Measurements from ENCODE around the gene TMEM59. TPM values are rescaled to one million over a fixed set of nuclear protein-coding genes. Genes with fewer than 3 reads are reported as not detected.
"Not testable (repeated sequence)": the region's sequence is repeated elsewhere in the genome, so short reads cannot be mapped to it uniquely, and the experiment has no call there.

The TMEM59 gene
- polyA plus RNA-seq, 1 donor (not counting 4 experiments of a cell fraction or from before 2014, with no cell fraction given), result 342 TPM

- Histone ChIP-seq H3K9ac (ENCODE audit: control insufficient read depth, extremely low read depth, insufficient read depth, low read length) (peak overlapping the region; percentile 90), H3K36me3 (ENCODE audit: control insufficient read depth in 2 of 2, extremely low read depth in 1 of 2, insufficient read depth in 2 of 2, low read length in 2 of 2) (no peaks in the 10 kb centered on the region), H3K9me1 (ENCODE audit: control insufficient read depth, extremely low read depth, insufficient read depth, low read length) (no peaks in the 10 kb centered on the region), H3K4me2 (ENCODE audit: control insufficient read depth, extremely low read depth, insufficient read depth, low read depth, low read length) (peak overlapping the region; percentile 99), H3K79me2 (ENCODE audit: control insufficient read depth, insufficient read depth, low read length) (peaks cover 51% of the 10 kb centered on the region), H2AFZ (ENCODE audit: control insufficient read depth, low read length) (peak overlapping the region; percentile 99), H3K4me1 (ENCODE audit: control insufficient read depth, extremely low read depth, insufficient read depth, low read length) (peaks cover 15% of the 10 kb centered on the region), H3K27ac (ENCODE audit: control insufficient read depth, insufficient read depth, low read length) (peak overlapping the region; percentile 91), H3K27me3 (ENCODE audit: control insufficient read depth, extremely low read depth, insufficient read depth, low read length) (no peaks in the 10 kb centered on the region), H3K9me3 (ENCODE audit: control insufficient read depth, low read depth, low read length) (no peaks in the 10 kb centered on the region), H4K20me1 (ENCODE audit: control insufficient read depth, extremely low read depth, insufficient read depth, low read length) (no peaks in the 10 kb centered on the region), H3K4me3 (ENCODE audit: control insufficient read depth in 2 of 3, extremely low read depth in 1 of 3, insufficient read depth in 2 of 3, low read depth in 1 of 3, low read length in 3 of 3) (peak overlapping the region; percentile 89 to 99 (median 97))
- FAIRE-seq (no peak), DNase-seq (ENCODE audit: low read depth, low spot score) (no peak)
- TF ChIP-seq CTCF (optimal IDR thresholded peaks at IDR 0.05 in 1 of 3, IDR thresholded peaks at IDR 0.05 in 1 of 3, conservative IDR thresholded peaks at IDR 0.05 in 1 of 3; ENCODE audit: extremely low read depth in 1 of 3, insufficient read depth in 2 of 3, low read length in 3 of 3) (no peak), EZH2 (IDR thresholded peaks at IDR 0.05; ENCODE audit: low read length) (no peak)
- dilution Hi-C loops (cut with MboI; ENCODE audit: extremely low pct_ligation_motif_present, low sequenced_read_pairs), result no loop called here
These were observed 1.0 kb downstream of the TMEM59 start for GRCh38 chr1:54051933-54052430.

- H3K36me3 ChIP-seq (ENCODE audit: control insufficient read depth in 2 of 2, extremely low read depth in 1 of 2, insufficient read depth in 2 of 2, low read length in 2 of 2); H3K27ac ChIP-seq (ENCODE audit: control insufficient read depth, insufficient read depth, low read length); H3K27me3 ChIP-seq (ENCODE audit: control insufficient read depth, extremely low read depth, insufficient read depth, low read length); FAIRE-seq; DNase-seq (ENCODE audit: low read depth, low spot score); H3K4me3 ChIP-seq (ENCODE audit: control insufficient read depth in 2 of 3, extremely low read depth in 1 of 3, insufficient read depth in 2 of 3, low read depth in 1 of 3, low read length in 3 of 3); H3K9ac ChIP-seq (ENCODE audit: control insufficient read depth, extremely low read depth, insufficient read depth, low read length); dilution Hi-C loops (cut with MboI; ENCODE audit: extremely low pct_ligation_motif_present, low sequenced_read_pairs); H3K4me2 ChIP-seq (ENCODE audit: control insufficient read depth, extremely low read depth, insufficient read depth, low read depth, low read length); H2AFZ ChIP-seq (ENCODE audit: control insufficient read depth, low read length); H3K9me1 ChIP-seq (ENCODE audit: control insufficient read depth, extremely low read depth, insufficient read depth, low read length); H3K9me3 ChIP-seq (ENCODE audit: control insufficient read depth, low read depth, low read length); H4K20me1 ChIP-seq (ENCODE audit: control insufficient read depth, extremely low read depth, insufficient read depth, low read length): not testable (repeated sequence)
- Histone ChIP-seq H3K4me1 (ENCODE audit: control insufficient read depth, extremely low read depth, insufficient read depth, low read length) (peaks cover 15% of the 10 kb centered on the region), H3K79me2 (ENCODE audit: control insufficient read depth, insufficient read depth, low read length) (peaks cover 55% of the 10 kb centered on the region)
These were observed 2.6 kb downstream of the TMEM59 start for GRCh38 chr1:54050435-54050834.

All from keratinocyte (primary cell).